ENCODE measurements around the gene MYPOP.

DNA sequence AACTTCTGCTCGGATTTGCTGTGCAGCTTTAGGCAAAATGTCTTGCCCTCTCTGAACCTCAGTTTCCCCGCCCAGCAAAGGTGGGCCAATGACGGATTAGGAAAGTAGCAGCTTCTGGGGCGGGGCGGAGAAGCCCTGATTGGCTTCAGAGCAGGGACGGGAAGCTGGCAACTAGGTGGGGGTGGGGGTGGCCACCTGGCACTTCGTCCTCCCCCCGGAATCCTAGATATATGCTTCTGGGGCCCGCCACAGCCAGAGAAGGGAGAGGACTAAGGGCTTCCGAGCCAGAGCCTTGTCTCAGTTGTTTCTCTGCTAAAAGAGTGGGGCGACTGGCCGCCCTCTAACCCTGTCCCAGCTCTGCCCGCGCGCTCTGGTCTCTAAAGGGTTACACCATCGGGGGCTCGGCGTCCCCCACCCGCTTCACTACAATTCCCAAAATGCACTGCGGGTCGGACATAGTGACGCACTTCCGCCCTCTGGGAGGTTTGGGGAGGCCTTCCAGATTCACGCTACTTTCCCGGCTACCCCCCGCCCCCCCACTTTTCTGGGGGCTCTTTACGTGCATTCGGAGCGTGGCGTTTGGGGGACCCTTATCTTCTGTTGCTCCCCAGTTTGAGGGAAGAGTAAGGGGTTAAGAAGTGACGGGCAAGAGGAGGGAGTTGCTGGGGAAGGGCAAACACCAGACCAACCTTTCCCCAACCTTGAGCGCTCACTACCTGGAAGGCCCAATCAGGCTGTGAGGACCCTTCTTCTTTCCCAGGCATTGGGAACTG is 15.8 kb downstream of the MYPOP start:
- TF ChIP-seq POLR2A (IDR thresholded peaks at IDR 0.05), result peak in 1 of 2 donors; percentile 60
- TF ChIP-seq, protein P1, sequence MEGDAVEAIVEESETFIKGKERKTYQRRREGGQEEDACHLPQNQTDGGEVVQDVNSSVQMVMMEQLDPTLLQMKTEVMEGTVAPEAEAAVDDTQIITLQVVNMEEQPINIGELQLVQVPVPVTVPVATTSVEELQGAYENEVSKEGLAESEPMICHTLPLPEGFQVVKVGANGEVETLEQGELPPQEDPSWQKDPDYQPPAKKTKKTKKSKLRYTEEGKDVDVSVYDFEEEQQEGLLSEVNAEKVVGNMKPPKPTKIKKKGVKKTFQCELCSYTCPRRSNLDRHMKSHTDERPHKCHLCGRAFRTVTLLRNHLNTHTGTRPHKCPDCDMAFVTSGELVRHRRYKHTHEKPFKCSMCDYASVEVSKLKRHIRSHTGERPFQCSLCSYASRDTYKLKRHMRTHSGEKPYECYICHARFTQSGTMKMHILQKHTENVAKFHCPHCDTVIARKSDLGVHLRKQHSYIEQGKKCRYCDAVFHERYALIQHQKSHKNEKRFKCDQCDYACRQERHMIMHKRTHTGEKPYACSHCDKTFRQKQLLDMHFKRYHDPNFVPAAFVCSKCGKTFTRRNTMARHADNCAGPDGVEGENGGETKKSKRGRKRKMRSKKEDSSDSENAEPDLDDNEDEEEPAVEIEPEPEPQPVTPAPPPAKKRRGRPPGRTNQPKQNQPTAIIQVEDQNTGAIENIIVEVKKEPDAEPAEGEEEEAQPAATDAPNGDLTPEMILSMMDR (IDR thresholded peaks at IDR 0.05), result no peak

All from tibial nerve (tissue), 3 donors.